Iris pigment epithelial cell (primary cell): ENCODE measurements around the gene MAGI1.

Source experiments
- DNase-seq: peaks from one replicate; pipeline ENCODE4 v3.0.0-alpha.2; 2011; ENCODE audit warnings: low read depth

The MAGI1 gene

DNA sequence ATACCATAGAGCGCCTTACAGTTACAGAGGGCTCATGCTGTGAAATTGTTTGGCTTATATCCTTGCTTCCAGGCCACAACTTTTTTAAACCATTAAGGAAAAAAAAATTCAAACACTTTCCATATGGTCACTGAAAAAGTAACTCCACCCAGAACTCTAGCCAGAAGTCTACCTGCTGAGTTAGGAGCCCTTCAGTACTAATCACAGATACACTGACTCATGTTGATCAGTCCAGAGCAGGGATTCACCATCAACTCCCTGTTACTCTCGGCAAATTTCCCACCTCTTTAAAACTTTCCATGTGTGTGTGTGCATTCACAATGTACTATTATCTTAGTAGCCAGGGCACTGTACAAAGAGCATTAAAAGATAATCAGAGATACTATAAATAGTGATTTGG lies 372.8 kb downstream of the MAGI1 start:
- DNase-seq: no peak

DNA sequence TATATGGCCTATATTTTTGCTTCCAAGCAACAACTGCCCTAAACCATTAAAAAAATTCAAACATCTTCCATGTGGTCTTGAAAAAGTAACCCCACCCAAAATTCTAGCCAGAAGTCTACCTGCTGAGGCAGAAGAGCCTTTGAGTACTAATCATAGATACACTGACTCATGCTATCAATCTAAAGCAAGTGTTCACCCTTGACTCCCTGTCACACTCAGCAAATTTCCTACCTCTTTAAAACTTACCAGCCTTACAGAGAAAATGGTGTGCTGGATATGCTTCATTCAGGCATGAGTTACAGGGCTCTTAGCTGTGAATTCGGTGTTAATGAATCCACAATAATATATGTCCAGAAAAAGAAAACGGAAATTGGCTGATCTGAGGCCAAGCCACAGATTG lies 373.8 kb downstream of the MAGI1 start:
- no peak for DNase-seq

DNA sequence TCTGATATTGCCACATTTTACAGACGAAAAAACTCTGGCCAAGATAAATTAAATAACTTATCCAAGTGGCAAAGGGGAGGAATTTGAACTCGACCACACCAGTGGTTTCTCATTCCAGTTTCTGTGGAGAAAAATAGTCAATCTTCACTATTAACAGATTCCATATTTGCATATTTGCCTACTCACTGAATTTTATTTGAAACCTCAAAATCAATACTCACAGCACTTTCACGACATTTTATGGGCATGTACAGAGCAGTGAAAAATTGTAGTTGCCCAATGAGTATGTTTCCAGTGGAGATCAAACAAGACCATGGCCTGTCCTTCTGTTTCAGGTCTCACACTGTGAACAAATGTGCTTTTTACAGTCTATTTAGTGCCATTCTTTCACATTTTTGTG lies 374.3 kb downstream of the MAGI1 start:
- DNase-seq: no peak

DNA sequence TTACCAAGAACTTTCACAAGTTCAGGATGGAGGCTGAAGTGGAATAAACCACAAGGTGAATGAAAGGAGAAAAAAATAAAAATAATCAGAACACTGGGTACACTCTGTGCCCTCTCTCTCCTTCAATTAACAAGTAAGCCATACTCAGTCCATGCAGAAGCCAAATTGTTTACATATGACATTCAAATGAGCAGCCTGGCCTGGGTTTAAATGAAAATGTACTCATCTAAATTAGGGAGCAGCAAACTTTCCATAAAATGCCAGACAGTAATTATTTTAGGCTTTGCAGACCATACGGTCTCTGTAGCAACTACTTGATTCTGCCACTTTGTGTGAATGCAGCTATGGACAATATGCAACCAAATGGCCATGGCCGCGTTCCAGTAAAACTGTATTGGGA lies 376.6 kb downstream of the MAGI1 start:
- DNase-seq: no peak

DNA sequence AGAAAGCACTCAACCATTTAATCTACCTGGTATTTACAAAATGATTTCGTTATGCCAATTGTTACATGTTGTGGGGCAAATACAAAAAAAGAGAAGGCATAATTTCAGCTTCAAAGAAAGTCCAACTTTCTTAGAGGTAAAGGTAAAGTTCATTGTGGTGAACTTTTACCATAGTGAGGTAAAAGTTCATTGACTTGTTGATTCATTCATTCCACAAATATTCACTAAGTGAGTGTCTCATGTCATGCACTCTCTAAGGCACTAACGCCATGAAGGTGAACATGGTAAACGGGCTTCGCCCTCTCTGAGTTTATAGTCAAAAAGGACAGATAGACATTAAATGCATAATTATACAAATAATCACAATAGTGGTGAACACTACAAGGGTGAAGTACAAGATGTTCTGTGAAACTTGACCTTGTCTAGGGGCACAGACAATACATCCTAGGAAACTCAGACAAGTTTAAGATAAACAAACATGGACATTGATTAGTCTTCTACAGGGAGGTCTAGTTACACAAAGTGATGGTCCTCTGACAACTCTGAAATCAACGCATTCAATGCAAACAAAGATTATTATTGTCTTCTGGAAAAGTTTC lies 378.6 kb downstream of the MAGI1 start:
- DNase-seq: no peak

DNA sequence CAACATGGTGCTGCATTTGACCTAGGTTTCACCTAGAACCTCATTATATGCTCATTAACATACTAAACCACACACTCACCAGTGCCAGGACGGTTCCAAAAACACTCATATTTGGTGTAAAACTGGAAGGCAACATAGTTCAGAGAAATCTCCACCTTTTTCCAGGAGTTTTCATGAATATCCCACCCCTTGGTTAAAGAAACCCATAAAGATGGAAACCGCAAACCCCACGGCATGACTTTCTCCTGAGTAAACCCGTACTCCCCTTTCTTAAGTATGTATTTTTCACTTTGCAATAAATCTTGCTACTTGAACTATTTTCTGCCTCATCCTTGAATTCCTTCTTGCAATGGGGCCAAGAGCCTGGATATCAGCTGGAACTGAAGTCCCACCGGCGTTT lies 379.3 kb downstream of the MAGI1 start:
- no peak for DNase-seq

DNA sequence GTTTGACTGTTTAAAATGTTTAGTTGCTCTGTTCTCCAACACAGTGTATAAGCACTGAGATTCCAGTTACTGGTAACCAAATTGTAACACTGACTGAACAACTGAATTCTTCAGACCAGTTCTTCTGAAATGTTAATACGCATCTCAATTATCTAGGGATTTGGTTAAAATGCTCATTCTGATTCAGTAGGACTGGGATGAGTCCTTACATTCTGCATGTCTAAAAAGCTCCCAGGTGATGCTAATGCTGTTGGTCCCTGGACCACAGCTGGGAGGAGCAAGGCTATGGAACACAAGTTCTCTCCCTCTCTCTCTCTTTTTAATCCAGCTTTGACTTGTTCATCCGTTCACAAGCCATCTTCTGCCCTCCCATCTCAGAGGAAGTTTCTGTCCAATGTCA lies 380.3 kb downstream of the MAGI1 start:
- no peak for DNase-seq

DNA sequence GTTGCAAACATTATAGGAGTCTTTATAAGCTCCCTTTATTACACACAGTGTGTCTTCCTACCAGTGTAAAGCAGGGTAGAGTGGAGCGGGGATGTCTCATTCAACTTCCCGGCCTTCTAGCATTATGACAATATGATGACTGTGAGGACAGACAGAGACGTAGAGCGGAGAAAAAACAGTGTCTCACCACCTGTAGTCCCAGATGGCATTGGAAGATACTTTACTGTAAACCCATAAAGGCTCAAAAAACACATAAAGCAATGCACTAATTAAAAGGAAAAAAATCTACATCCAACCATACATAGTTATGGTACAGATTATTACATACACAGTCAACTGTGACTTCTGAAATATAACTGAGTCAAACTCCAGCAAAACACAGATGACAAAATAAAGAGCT lies 383.7 kb downstream of the MAGI1 start:
- DNase-seq: no peak

DNA sequence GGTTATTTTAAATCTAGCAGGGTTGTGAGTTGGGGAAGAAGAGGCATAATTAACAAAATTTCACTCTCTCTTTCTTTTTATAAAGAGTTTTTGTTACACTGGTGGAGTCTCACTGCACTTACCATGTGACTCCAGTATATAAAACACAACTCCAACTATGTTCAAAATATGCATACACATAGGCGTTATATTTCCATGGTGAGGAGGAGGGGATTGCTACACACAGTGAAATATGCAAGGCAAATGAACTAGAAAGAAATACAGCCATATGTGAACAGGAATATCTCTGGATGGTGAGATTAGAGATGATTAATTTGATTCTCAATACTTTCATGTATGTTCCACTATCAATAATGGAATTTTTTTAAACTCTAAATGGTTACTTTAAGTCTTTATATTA lies 385.0 kb downstream of the MAGI1 start:
- no peak for DNase-seq

DNA sequence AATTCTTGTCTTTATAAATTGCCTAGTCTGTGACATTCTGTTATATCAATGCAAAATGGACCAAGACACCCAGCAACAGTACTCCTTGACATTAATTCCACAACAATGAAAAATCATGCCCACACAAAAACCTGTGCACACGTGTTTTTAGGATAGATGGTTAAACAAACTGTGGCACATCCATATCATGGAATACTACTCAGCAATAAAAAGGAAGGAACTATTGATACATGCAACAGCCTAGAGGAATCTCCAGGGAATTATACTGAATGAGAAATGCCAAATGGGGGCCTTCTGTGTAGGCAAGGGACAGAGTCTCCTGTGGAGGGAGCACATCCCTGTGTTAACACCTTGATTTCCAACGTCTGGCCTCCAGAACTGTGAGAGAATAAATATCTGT lies 388.5 kb downstream of the MAGI1 start:
- DNase-seq: no peak

DNA sequence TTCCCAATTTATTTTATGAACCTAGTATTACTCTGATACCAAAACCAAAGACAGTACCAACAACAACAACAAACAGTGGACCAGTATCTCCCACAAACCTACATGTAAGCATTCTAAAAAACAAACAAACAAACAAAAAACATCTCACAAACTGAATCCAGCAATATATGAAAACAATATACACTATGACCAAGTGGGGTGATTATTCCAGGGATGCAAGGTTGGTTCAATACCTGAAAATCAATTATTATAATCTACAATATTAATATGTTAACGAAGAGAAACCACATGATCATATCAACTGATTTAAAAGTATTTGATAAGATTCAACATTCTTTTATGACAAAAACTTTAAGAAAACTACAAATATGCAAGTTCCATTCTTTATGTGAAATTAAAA lies 391.3 kb downstream of the MAGI1 start:
- DNase-seq: no peak

DNA sequence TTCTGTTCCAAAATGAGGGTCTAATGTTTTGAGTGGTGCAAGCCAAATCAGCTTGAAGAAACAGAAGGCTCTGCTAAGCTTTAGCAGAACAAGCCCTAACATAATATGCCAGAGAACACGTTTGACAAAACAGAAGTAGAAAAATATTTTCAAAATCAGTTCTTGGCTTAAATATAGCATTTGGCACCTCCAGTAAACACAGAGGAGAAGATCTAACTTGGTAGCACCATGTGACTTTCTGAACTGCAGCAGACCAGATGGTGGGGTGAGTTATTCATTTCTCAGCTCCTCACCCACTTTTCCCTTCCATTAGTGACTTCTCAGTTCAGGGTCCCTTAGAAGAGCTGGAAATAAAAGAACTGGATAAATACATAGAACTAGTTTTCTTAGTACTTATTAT lies 395.8 kb downstream of the MAGI1 start:
- DNase-seq: no peak

DNA sequence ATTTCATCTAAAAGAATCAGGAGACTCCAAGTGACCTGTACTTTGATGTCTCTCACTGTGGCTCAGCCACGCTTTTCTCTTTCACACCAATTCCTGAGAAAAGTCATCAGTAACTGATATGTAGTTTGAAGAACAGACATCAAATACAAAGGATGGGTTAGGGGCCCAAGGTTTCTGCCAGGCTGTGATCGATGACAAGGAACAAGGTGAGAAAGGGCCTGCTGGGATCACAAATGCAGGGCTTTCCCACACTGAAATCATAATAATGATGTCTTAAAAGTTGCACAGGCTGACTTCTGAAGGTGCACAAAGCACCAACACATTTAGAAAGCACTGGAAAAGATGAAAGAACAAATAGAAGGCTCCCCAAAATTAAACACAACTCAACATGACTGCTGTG lies 396.9 kb downstream of the MAGI1 start:
- no peak for DNase-seq

DNA sequence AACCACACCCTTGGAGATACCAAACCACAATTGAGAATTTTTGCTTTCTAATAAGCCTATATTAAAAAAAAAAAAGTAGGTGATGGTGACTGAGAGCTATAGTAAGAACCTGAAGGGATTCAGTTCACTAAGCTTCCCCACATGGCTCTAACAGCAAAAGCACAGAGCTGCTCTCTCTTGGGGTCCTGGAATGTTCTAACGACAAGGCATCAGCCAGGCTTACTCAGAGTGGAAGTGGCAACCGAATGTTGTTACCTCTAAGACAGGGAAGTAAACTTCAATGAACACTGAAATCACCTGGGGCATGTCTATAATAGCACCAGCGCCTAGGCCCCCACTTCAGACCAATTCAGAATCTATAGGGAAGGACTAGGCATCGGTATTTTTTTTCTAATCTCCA lies 397.7 kb downstream of the MAGI1 start:
- DNase-seq: no peak

DNA sequence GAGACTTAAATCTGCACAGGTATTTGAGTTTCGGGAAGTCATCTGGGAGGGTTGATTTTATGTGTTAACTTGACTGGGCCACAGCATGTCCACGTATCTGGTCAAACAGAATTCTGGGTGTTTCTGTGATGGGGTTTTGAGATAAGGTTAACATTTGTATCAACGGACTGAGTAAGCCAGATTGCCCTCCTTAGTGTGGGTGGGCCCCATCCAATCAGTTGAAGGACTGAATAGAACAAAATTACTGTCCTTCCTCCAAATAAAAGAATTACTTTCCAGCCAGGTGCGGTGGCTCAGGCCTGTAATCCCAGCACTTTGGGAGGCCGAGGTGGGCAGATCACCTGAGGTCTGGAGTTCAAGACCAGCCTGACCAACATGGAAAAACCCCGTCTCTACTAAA lies 399.3 kb downstream of the MAGI1 start:
- no peak for DNase-seq

DNA sequence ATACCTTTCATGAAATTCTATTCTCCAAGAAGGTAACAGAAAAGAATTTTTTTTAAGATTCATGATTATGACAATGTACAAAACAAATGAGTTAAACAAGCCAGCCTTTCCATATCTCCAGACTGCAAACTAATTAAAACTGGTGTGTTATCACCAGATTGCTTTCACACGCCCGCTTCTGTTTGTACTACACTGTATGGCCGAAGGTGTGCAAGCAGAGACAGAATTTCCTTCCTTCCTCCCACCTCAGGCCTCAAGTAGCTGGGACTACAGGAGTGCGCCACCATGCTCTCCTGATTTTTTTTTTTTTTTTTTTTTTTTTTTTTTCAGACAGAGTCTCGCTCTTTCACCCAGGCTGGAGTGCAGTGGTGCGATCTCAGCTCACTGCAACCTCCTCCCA lies 400.4 kb downstream of the MAGI1 start:
- no peak for DNase-seq

DNA sequence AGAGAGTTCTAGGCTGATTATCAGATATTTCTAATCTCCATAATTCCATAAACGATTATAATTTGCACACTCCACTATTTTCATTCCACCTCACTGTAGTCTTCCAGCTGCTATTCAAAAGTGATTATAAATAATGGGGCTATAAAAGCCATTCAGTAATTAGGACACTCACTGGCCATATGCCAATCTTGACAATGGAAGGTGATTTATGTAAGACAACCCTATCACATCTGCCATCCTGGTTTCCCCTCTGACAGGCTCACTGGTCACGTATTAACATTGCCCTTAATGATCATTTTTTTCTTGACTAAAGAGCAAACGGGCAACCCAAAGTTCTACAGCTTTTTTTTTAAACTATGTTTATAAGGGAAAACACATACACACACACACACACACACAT lies 402.4 kb downstream of the MAGI1 start:
- no peak for DNase-seq

DNA sequence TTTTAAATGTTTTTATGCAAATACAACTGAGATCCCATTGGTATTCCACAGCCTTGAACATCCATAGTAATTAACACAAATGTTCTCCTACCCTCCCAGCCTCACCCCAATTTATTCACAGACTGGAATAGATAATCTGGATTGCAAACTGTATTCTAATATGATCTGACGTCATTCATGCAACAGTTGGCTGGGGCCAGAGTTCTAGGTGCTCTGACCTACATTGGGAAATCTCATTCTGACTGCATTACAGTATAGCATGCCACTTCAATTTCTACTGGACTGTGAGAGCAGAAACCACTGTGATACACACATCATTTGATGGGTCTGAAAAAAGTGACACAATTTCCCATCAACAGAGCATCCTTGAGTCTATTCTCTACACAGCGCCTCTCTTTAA lies 403.1 kb downstream of the MAGI1 start:
- no peak for DNase-seq

DNA sequence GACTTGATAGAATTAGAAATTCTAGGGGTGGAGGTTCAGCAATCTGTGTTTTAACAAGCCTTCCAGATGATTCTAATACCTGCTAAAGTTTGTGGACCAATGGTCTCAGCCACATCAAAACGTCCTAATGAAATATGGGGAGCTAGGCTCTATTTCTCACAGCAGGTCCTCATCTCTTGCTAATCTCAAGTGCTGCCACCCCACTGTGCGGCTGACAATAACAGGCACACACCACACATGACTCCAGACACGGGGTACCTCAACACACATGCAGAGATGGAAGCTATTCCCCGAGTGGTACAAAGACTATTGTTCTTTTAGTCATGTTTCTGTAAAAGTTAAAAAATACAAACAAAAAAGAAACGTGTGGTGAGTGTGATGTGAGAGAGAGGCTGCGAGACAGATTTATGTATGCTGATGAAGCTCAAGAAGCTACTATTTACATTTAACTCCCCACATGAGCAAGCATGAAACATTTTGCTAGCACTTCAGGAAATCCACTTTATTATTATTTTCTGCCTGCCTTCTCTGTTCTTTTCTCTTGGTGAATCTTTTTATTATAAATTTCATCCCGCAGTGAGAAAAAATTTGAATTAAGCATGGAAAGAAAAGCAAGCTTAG lies 405.6 kb downstream of the MAGI1 start:
- DNase-seq: no peak

DNA sequence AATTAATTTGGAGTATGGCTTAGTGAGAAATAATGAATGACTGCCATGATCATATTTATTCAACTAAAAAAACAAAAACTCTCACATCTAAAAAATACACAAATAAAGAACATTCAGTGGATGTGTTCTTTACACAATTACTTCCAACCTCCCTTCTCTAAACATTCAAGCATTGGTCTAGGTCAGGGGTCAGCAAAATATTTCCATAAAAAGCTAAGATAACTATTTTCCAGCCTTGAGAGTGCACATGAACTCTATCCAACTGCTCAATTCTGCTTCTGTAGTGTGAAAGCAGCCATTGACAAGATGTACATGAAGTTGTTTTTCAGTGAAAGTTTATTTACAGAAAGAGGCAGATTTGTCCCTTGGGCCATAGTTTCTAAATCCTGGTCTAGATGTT lies 406.3 kb downstream of the MAGI1 start:
- no peak for DNase-seq

DNA sequence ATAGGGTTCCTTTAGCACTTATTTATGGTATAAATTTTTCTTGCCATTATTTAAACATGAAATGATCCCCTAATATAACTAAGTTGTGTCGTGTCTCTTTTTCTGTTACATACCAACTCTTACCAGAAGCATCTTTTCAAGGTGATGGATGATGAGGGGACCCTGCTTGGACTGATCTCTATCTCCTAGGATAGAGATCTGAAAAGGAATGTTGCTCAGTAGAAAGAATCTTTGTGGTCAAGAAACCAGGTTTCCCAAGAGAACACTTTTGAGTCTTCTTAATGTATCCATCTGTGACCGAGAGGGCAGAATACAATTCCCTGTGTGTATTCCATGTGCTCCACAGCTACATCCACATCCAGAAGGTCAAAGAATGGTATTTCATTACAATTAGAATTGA lies 409.7 kb downstream of the MAGI1 start:
- DNase-seq: no peak

DNA sequence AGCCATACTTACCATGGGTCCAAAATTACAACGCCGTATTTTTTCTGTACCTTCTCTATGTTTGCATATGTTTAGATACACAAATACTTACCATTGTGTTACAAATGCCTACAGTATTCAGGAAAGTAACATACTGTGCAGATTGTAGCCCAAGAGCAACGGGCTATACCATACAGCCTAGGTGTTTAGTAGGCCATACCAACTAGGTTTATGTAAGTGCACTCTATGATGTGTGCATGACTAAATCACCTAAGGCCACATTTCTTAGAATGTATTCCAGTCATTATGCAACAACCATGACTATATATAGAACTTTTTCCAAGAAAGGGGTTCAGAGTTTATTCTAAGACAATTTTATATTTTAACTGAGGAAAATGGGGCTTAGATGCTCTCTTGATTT lies 411.7 kb downstream of the MAGI1 start:
- DNase-seq: no peak

DNA sequence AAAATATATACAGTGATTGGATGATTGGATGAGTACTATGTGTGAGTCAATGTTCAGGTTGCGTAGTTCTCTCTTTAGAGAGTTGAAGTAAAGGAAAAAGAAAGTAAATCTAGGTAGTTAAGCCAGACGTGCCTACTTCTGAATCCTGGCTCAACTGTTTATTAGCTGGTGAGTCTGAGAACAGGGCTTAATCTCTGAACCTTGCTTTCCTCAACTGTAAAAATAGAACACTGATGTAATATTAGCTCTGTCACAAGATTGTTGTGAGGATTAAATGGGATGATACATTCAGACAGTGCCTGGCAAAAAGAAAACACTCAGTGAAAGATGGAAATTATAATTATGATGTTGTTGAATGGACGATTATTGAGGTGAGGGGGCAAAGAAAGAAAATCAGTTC lies 413.4 kb downstream of the MAGI1 start:
- peak; percentile 49 for DNase-seq

DNA sequence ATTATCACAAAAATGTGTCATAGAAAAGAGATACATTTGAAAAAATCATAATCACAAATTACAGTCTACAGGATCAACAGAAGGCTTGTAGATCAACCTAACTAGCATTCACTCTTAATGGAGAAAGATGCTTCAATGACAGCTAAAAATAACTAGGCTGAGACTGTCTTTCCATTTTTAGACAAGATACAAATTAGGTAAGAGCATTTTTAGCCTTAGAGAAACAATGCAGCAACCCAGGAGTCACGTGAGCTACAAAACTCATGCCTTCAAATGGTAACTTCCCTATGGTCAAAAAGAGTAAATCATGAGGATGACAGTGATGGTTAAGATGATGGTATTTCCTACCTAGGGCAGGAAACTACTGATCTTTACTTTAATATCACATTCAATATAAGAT lies 415.4 kb downstream of the MAGI1 start:
- DNase-seq: no peak

DNA sequence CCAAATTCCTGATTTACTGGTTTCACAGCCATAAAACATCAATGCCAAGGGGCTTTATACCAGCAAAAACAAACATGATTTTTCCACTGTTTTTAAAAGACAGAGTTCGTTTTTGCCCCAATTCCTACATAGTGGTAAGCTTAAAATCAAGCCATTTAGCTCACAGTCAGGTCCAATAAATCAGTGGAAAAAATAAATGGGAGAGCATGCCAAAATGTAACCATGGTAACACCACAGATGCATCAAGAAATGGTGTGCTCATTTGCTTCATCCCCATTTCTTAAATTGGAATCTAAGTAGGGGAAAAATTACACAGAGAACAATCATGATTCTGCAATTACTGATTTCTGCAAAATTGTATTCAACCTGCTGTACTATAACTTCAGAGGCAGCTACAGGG lies 418.8 kb downstream of the MAGI1 start:
- DNase-seq: no peak
